ENCODE results near the gene GDPD1.
"Not testable (repeated sequence)": the region's sequence is repeated elsewhere in the genome, so short reads cannot be mapped to it uniquely, and the experiment has no call there.

GDPD1 gene

GRCh38 chr17:59300941-59301340 lies 80.6 kb downstream of the GDPD1 start:
- no peaks in the 10 kb centered on the region for H3K36me3 ChIP-seq
- H3K4me1 ChIP-seq = no peaks in the 10 kb centered on the region
- H3K27me3 ChIP-seq = no peaks in the 10 kb centered on the region
- H3K9me3 ChIP-seq = peaks cover 4% of the 10 kb centered on the region; the same call in 1 of the 2 replicates
- H4K20me1 ChIP-seq = no peaks in the 10 kb centered on the region
- H3K4me2 ChIP-seq = no peak overlapping the region
- H3K4me3 ChIP-seq = no peak overlapping the region
- H3K27ac ChIP-seq = no peak overlapping the region
- H3K9ac ChIP-seq = no peak overlapping the region
- no peak for TF ChIP-seq Cebpa-rat (IDR thresholded peaks at IDR 0.05)

- H3K36me3 ChIP-seq = no peaks in the 10 kb centered on the region
- H3K9ac ChIP-seq = no peak overlapping the region
- no peaks in the 10 kb centered on the region for H4K20me1 ChIP-seq
- H3K4me1 ChIP-seq = no peaks in the 10 kb centered on the region
- no peak for TF ChIP-seq Cebpa-rat (IDR thresholded peaks at IDR 0.05)
- H3K4me3 ChIP-seq = no peak overlapping the region
- H3K4me2 ChIP-seq = no peak overlapping the region
- H3K9me3 ChIP-seq = peaks cover 4% of the 10 kb centered on the region; the same call in 1 of the 2 replicates
- no peaks in the 10 kb centered on the region for H3K27me3 ChIP-seq
- H3K27ac ChIP-seq = no peak overlapping the region
Observed at GRCh38 chr17:59304811-59305210, 84.5 kb downstream of the GDPD1 start.

- H3K36me3 ChIP-seq = no peaks in the 10 kb centered on the region
- no peaks in the 10 kb centered on the region for H3K9me3 ChIP-seq
- H3K4me1 ChIP-seq = no peaks in the 10 kb centered on the region
- H3K27ac ChIP-seq = no peak overlapping the region
- H3K9ac ChIP-seq = no peak overlapping the region
- no peaks in the 10 kb centered on the region for H4K20me1 ChIP-seq
- H3K4me3 ChIP-seq = no peak overlapping the region
- no peak overlapping the region for H3K4me2 ChIP-seq
- no peaks in the 10 kb centered on the region for H3K27me3 ChIP-seq
- no peak for TF ChIP-seq Cebpa-rat (IDR thresholded peaks at IDR 0.05)
Observed at GRCh38 chr17:59310263-59310920, 90.1 kb downstream of the GDPD1 start.

- H3K9ac ChIP-seq = no peak overlapping the region
Observed at GRCh38 chr17:59311051-59311468, 90.7 kb downstream of the GDPD1 start.

GRCh38 chr17:59311521-59311920 lies 91.2 kb downstream of the GDPD1 start:
- not testable (repeated sequence) for H3K27ac ChIP-seq, H3K27me3 ChIP-seq, H3K4me2 ChIP-seq, H3K36me3 ChIP-seq, H3K9me3 ChIP-seq, H3K4me1 ChIP-seq, H3K9ac ChIP-seq, H4K20me1 ChIP-seq, H3K4me3 ChIP-seq

More at GRCh38 chr17:59311051-59311468, 90.7 kb downstream of the GDPD1 start:
- H3K27ac ChIP-seq = no peak overlapping the region
- no peak overlapping the region for H3K4me2 ChIP-seq
- no peak overlapping the region for H3K4me3 ChIP-seq
- no peaks in the 10 kb centered on the region for H3K4me1 ChIP-seq
- no peaks in the 10 kb centered on the region for H3K27me3 ChIP-seq
- no peak for TF ChIP-seq Cebpa-rat (IDR thresholded peaks at IDR 0.05)
- no peaks in the 10 kb centered on the region for H3K36me3 ChIP-seq
- no peaks in the 10 kb centered on the region for H4K20me1 ChIP-seq
- no peaks in the 10 kb centered on the region for H3K9me3 ChIP-seq

GRCh38 chr17:59315866-59316265 lies 95.6 kb downstream of the GDPD1 start:
- H3K27ac ChIP-seq = no peak overlapping the region
- no peaks in the 10 kb centered on the region for H3K9me3 ChIP-seq
- H3K27me3 ChIP-seq = no peaks in the 10 kb centered on the region
- no peaks in the 10 kb centered on the region for H4K20me1 ChIP-seq
- H3K4me1 ChIP-seq = no peaks in the 10 kb centered on the region
- H3K4me2 ChIP-seq = no peak overlapping the region
- H3K4me3 ChIP-seq = no peak overlapping the region
- TF ChIP-seq Cebpa-rat (IDR thresholded peaks at IDR 0.05) = no peak
- no peak overlapping the region for H3K9ac ChIP-seq
- H3K36me3 ChIP-seq = no peaks in the 10 kb centered on the region
